CD4-positive, alpha-beta T cell treated with Interleukin-17A for 4 hours (primary cell): Measurements from ENCODE around the gene CBLN1.
"Not testable (repeated sequence)": the region's sequence is repeated elsewhere in the genome, so short reads cannot be mapped to it uniquely, and the experiment has no call there.

ENCODE experiments used
- DNase-seq: peaks from one replicate; pipeline ENCODE4 v3.0.0-alpha.2; 2020; ENCODE audit warnings: mixed read lengths

The CBLN1 gene

DNA sequence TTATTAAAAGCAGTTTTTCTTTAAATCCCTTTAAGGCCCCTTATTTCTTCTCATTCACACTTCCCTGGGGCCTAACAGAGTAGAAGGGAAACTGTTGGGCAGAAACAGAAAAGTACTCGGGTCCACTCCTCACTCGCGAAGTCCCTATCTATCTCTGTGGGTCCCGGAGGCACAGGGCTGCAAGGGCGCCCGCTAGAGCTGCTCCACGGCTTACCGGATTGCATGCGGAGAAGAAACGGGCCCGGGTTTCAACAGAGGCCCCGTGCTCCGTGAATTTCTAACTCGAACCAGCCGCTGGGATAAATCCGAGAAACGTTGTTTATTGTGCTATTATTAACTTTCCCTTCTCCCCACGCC, 4.3 kb downstream of the CBLN1 start:
- no peak for DNase-seq

DNA sequence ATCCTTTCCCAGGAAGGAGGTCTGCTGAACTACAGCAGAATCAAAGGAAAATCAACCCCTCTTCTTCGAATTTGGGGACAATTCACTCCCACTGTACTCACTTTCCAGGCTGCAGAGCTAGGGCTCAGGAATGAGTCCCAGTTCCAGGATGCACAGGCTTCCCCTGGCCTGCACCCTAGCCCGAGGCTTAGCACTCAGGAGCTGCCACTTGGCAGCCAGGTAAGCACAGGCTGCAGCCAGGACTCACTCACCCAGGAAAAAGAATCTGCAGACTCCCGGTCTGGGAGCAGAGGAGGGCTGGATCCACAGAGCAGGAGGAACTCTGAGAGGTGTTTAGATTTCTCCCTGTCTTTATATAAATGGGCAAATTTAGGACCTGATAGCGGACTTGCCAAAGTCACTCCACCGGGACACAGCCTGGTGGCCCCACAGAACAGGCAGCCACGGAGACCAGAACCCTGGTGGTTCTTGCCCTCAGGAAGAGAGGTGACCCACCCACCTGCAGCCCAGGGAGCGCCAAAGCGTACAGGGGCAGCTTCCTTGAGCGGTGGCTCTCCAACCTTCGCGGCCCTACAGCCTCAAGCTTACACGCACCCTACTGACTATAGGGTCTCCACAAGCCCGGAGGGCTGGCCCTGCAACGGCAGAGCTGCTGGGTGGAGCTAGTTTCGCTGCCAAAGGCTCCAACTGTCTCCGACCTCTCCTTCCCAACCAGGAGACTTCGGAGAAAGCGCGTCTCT, 4.8 kb downstream of the CBLN1 start:
- DNase-seq, result no peak

DNA sequence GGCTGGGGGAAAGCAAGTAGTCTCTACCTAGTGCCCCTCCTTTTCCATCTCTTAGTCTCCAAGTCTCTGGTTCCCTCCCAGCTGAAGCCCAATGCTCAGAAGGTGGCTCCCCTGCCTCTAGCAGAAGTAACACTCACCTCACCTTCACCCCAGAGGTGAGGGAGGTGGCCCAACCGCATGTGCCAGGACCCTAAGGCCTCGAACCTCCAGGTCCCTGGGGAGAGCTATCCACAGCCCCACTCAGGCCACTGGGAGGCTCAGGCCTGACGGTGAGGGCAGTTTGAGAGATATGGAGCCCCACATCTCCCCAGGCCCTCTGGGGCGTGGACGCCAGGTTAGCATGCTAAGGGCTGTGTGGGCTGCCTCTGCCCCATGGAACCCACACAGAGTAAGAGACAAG, 5.8 kb downstream of the CBLN1 start:
- no peak for DNase-seq

DNA sequence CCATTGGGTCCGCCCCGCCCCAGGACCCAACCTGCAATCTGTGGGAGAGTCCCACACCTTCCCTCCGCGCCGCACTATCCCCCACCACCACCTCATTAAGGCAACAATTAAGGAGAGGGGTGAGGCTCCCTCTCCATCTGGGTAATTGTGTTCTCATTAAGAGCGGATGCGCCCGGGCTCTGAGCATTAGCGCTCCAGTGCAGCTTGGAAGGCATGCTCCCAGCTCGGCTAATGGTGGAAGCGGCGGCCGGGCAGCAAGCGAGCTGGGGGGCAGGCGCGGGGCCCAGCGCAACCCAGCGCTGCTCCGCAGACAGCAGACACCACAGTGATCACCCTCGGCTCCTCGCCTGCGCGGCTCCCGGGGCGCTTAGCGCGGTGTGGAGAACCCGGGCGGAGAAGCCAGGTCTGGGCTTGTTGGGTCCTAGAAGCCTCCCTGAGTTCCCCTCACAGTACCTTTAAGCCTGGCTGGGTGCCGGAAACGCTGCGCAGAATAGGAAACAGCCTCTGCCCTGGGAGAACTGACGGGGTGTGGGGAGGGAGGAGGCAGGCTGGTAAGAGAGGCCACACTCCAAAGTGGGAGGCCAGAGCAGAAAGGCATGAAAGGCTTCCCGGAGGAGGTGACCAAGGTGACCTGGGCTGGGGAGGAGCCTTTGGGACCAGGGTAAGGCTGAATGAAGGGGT, 6.4 kb downstream of the CBLN1 start:
- DNase-seq, result no peak

DNA sequence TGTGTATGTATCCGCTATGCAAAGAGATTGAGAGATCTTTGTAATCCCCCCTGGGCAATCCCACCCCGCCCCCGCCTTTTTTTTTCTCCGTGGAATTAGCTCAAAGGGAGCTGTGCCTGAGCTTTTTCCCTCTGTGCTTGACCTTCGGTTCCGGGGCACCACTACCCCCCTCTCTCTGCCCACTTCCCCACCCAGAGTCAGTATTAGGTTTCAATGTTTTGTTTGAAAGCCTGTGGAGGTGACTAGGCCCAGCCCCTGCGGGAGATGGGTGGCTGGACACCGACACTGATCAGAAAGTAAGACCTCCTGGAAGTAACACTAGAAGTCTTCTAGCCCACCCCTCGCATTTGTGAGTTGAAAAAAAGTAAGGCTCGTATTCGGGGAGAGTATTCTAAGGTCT, 7.0 kb downstream of the CBLN1 start:
- no peak for DNase-seq

DNA sequence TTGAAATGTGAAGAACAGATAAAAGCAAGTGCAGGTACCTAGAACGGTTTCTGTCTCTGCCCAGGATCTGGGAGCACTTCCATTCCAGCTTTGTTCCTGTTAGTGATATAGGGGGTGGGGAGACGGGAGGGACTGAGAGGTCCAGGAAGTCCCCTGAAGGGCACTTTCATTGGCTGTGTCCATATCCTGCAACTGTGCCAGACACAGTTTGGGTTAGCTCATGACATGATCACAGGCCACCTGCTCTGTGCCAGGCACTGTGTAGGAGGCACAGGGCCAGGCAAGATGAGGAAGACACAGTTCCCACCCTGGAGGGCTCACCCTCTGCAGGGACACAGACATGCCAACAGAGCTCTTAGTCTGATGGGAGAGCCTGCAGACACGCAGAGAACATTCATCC, 7.9 kb downstream of the CBLN1 start:
- no peak for DNase-seq

DNA sequence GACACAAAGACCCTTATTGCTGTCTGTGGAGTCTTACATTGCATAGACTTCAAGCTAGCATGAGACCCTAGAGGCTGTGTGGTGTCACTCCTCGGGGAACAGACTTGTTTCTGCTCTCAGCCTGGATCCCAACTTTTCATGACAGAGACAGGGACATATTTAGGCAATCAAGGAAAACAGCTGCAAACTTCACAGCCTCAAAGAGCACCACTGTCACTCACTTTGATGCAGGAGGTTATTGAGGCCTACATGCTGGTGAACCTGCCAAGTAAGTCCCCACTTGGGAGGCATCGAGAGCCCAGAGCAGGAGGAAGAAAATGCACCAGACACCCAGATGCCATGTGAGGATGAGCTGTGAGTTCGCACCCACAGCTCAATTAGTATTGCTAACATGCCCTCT, 10.3 kb downstream of the CBLN1 start:
- no peak for DNase-seq

DNA sequence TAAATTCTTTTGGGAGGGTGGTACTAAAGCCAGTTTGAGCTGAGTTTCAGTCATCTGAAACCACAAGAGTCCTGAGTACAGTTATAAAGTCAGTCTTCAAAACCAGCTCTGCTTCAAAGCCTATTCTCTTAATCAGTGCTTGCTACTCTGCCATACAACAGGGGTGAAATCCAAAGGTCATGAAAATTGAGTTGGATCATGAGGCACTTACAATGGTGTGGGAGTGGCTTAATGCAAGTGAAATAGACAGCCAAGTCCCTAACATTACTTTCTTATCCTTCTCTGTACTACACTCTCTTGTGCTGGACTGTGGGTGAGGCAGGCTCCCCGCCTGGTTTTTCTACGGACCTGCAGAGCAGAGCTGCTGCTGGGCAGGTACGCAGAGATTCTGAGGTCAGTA, 12.4 kb downstream of the CBLN1 start:
- no peak for DNase-seq

DNA sequence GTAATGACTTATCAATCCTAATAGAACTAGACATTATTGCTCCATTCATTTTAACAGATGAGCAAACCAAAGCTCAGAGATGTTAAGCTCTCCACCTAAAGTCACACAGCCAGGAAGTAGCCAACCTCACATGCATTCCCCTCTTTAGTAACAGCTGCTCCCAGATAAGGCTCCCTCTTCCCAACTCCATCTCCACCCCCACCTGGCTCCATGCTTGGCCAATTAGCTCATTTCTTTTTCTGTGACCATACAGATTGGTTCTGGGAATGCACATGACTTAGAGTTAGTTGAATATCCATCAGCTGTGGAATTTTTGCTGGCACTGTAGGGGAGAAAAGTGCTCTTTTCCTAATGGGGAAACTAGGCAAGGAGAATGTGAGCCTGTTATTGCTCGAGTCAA, 13.0 kb downstream of the CBLN1 start:
- DNase-seq, result no peak

DNA sequence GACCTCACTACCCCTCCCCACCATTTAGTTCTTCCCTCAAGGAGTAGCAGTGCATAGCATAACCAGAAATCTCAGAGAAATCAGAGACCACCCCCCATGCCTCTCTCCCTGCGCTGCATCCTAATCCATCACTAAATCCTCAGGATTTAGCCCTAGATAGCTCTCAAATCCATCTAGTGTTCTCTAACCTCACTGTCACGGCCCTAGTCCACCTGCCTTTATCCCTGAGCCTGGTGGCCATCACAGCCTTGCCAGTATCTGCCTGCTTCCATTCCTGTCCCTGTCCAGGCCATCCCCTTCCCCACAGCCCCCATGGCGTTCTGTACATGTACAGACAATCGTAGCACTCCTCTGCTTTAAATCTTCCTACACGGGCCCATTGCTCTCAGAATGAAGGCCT, 19.1 kb downstream of the CBLN1 start:
- no peak for DNase-seq

DNA sequence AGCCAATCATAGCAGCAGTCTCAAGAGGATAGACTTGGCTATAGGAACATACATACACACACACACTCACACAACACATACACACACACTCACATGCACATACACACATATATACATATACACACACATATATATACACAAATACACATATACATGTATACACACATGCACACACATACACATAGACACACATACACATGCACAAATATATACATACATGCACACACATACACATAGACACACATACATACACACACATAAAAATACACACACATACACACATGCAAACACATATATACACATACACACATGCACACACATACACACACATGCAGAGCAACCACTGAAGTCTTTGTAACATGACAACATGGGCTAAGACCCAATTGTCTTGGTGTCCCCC, 19.7 kb downstream of the CBLN1 start:
- DNase-seq, result no peak

DNA sequence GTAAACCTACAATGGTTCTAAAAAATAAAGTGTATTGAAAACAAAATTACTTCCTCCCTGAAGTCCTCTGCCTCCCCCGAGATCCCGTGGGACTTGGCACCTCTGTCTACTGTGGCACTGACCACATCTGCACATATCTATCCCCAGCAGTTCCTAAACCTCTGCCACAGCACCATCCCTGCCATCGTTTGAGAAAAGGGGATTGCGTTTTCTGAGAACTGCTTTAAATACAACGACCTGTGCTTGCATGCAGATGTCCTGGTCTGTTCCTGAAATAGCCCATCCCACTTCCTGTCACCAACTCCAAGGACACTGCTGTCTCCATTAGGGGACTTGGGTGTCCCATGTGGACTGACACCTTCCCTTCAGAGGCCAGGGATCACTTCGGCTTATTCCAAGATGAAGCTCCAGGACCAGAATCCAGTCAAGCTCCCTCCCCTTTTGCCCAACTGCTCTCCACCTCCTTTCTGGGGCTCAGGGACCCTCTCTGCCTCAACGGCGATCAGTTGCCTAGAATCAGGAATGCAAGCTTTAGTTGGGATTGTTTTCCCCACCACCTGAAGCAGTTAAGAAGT, 20.6 kb downstream of the CBLN1 start:
- no peak for DNase-seq

DNA sequence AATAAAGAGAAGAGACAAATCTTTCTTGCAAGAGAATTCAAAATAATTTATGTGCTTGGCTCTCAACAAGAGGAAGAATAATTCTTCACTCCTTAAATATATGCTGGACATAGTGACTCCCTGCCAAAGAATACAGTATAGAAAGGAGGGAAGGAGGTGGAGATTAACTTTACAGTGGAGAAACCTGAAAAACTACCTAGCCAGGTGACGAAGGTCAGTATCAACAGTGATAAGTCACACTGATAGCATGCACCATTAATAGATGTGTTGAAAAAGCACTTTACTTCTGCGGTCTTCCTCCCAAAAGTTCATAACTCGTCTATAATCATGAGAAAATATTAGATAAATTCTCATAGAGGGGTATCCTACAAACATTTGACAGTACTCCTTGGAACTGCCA, 21.4 kb downstream of the CBLN1 start:
- no peak for DNase-seq

DNA sequence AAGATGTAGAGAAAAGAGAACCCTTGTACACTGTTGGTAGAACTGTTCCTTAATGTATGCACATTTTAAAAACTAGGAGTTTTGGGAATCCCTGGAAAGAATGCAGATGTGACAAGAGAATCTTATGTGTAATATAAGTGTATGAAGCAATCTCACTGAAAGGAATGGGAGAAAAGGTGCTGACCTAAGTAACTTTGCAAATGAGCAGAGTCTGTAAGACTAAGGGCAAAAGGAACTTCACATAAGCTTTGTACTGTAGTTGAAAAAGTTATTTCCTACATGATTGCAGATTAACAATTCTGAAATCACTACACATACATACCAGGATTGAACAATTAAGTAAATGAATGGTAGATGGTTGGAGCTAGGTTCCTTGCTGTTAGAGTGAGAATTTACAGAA, 22.3 kb downstream of the CBLN1 start:
- no peak for DNase-seq

DNA sequence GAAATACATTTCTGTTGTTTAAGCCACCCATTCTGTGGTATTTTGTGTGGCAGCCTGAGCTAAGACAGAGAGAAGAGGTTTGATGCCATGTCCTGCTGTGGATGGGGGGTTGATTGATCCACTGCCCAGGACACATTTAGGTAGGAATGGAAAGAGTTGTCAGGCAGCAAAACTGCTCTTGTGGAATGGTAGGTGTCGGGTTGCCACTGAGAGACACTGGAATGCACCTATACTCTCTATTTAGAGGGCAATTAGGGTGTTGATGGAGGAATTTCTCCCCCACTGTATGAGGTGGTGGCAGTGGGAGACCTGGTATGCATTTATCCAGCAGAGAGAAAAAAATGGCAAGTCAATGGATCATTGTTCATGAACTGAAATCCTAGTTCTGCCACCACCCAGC, 30.9 kb downstream of the CBLN1 start:
- no peak for DNase-seq

DNA sequence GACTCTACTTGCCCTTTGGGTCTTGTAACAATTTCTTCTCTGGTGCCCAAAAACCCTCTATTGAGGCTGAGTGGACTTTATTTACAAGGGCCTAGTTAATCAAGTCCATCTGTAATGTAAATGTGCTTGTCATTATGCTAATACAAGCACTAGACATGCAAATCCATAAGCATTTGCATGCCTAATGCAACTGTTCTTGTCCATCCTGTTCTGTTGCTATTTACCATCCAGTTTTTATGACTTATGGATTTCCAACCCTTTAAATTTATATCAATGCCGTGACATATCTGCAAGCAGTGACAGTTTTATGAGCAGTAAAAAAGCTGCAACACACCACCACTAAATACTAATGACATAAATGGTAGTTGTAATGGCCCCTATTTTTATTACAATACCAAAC, 33.4 kb downstream of the CBLN1 start:
- DNase-seq, result no peak

DNA sequence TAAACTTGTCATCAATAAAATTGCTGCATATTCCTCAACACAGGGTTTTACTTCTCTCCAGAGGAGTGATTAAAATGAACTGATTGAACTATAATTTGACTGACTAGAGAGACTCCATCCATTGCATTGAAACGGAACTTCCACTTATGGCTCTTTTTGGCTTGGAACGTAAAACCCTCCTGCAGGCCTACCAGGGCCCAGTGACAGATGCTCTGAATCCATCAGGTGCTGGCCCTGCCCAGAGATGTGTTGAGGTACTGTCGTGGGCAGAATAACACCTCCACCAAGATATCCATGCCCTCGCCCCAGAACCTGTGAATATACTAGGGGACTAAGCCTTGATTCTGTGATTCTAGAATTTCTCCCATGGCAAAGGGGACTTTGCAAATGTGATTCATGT, 45.4 kb downstream of the CBLN1 start:
- DNase-seq, result no peak

DNA sequence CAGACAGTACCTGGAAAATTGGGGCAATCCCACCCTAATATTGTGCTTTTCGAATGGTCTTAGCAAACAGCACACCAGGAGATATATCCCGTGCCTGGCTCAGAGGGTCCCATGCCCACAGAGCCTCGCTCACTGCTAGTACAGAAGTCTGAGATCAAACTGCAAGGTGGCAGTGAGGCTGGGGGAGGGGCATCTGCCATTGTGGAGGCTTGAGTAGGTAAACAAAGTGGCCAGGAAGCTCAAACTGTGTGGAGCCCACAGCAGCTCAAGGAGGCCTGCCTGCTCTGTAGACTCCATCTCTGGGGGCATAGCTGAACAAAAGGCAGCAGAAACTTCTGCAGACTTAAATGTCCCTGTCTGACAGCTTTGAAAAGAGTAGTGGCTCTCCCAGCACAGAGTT, 53.3 kb downstream of the CBLN1 start:
- not testable (repeated sequence) for DNase-seq
